Measurements from ENCODE around the gene ARMC7.
"Not testable (repeated sequence)": the region's sequence is repeated elsewhere in the genome, so short reads cannot be mapped to it uniquely, and the experiment has no call there.

ARMC7 gene

DNA sequence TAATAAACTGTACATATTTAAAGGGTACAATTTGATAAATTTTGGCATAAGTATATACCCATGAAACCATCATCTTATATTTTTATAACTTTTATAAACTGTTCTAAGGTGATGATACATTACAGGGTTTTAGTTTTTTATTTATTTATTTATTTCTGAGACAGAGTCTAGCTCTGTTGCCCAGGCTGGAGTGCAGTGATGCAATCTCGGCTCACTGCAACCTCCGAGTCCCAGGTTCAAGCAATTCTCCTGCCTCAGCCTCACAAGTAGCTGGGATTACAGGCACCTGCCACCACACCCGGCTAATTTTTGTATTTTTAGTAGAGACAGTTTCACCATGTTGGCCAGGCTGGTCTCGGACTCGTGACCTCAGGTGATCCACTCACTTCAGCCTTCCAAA, 18.2 kb downstream of the ARMC7 start:
- Histone ChIP-seq H3K36me3 (ENCODE audit: control insufficient read depth in 4 of 4, insufficient read depth in 4 of 4, low read length in 3 of 4) (peaks cover 0 to 24% (median 16%) of the 10 kb centered on the region in 4 experiments), H3K4me1 (ENCODE audit: control extremely low read depth in 1 of 4, control insufficient read depth in 4 of 4, insufficient read depth in 4 of 4, low read length in 3 of 4) (peaks cover 5 to 51% (median 46%) of the 10 kb centered on the region in 4 experiments)
- CTCF ChIA-PET, result interaction anchor here (1.3 to 5.0 kb wide), 4 partner anchors 9 to 67 kb away, joined by 5 to 33 read pairs (median 7); no protein-coding TSS in a partner anchor
- H3K27me3 ChIP-seq (replicated peaks in 2 of 5; ENCODE audit: control insufficient read depth in 4 of 5, insufficient read depth in 5 of 5, low read length in 4 of 5); DNase-seq; H3K4me3 ChIP-seq (ENCODE audit: control insufficient read depth in 1 of 7, extremely low read depth in 1 of 7, insufficient read depth in 4 of 7, low read depth in 2 of 7, low read length in 6 of 7); H3K9me3 ChIP-seq (ENCODE audit: control extremely low read depth in 1 of 5, control insufficient read depth in 4 of 5, insufficient read depth in 2 of 5, low read depth in 1 of 5, low read length in 4 of 5); H3K27ac ChIP-seq (ENCODE audit: insufficient read depth in 1 of 2, low read depth in 1 of 2, low read length in 2 of 2, poor library complexity in 1 of 2, severe bottlenecking in 2 of 2); POLR2A ChIA-PET: not testable (repeated sequence)
- 95% methylated on average over 4 of the region's 5 CpGs for WGBS (ENCODE audit: insufficient coverage)

DNA sequence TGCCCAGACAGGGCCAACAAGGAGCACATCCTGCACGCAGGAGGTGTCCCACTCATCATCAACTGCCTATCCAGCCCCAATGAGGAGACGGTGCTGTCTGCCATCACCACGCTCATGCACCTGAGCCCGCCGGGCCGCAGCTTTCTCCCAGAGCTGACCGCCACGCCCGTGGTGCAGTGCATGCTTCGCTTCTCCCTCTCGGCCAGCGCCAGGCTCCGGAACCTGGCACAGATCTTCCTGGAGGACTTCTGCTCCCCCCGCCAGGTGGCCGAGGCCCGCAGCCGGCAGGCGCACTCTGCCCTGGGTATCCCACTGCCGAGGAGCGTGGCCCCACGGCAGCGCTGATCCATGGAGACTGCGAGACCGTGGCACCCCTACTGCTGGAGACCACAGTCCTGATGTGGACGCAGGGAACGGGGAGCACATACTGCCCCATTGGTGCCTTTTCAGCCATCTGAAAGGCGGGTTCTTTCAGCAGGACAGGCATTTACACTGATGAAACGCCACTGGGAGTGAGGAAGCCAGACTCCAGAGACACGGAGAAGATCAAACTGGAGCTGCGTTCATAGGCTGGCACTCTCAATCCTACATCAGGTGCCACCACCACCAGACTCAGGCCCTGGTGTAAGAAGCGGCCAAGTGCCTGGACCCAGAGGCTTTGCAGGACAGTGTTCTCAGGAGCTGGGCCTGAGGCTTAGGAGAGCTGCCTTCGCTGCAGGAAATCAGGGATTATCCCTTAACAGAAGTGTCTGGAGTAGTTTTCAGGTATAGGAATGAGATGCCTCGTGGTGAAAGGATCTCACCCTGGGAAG, 19.1 kb downstream of the ARMC7 start:
- WGBS (ENCODE audit: insufficient coverage), result 95% methylated on average over 33 of the region's 33 CpGs
- ChIA-PET POLR2A (no interaction called here), CTCF (interaction anchor here (0.7 to 6.0 kb wide), 4 partner anchors 10 to 68 kb away, joined by 4 to 168 read pairs (median 26); partner anchors contain the start of gene ARMC7)
- Histone ChIP-seq H3K27me3 (replicated peaks in 2 of 5; ENCODE audit: control insufficient read depth in 4 of 5, insufficient read depth in 5 of 5, low read length in 4 of 5) (no peaks in the 10 kb centered on the region), H3K27ac (ENCODE audit: insufficient read depth in 1 of 2, low read depth in 1 of 2, low read length in 2 of 2, poor library complexity in 1 of 2, severe bottlenecking in 2 of 2) (no peak overlapping the region), H3K4me1 (ENCODE audit: control extremely low read depth in 1 of 4, control insufficient read depth in 4 of 4, insufficient read depth in 4 of 4, low read length in 3 of 4) (peaks cover 2 to 45% (median 41%) of the 10 kb centered on the region in 4 experiments), H3K36me3 (ENCODE audit: control insufficient read depth in 4 of 4, insufficient read depth in 4 of 4, low read length in 3 of 4) (peaks cover 0 to 24% (median 16%) of the 10 kb centered on the region in 4 experiments), H3K4me3 (ENCODE audit: control insufficient read depth in 1 of 7, extremely low read depth in 1 of 7, insufficient read depth in 4 of 7, low read depth in 2 of 7, low read length in 6 of 7) (no peak overlapping the region), H3K9me3 (ENCODE audit: control extremely low read depth in 1 of 5, control insufficient read depth in 4 of 5, insufficient read depth in 2 of 5, low read depth in 1 of 5, low read length in 4 of 5) (no peaks in the 10 kb centered on the region)
- no peak for DNase-seq

DNA sequence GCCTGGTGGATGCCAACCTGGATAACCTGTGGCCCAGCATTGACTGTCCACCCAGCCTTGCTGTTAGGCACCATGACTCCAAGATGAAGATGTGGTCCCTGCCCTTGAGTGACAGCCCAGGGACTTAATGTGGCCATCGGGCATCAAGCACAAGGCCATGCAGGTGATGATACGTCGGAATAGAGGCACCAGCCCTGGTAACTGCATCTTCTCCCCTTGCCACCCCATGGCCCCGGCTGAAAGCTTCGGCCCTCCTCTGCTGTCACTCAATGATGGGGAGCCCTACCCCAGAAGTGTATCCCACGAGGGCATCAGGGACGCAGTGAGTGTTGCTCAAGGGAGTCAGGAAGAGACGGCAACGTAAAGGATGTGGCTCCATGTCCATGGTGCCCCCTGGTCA, 19.8 kb downstream of the ARMC7 start:
- H3K4me1 ChIP-seq (ENCODE audit: control extremely low read depth in 1 of 4, control insufficient read depth in 4 of 4, insufficient read depth in 4 of 4, low read length in 3 of 4), result peaks cover 2 to 39% (median 34%) of the 10 kb centered on the region in 4 experiments
- 87% methylated on average over 7 of the region's 9 CpGs for WGBS (ENCODE audit: insufficient coverage)
- no peak overlapping the region for H3K27ac ChIP-seq (ENCODE audit: insufficient read depth in 1 of 2, low read depth in 1 of 2, low read length in 2 of 2, poor library complexity in 1 of 2, severe bottlenecking in 2 of 2)

GRCh38 chr17:75130059-75130631, 20.4 kb downstream of the ARMC7 start:
- Histone ChIP-seq H3K27me3 (replicated peaks in 2 of 5; ENCODE audit: control insufficient read depth in 4 of 5, insufficient read depth in 5 of 5, low read length in 4 of 5) (no peaks in the 10 kb centered on the region), H3K4me1 (ENCODE audit: control extremely low read depth in 1 of 4, control insufficient read depth in 4 of 4, insufficient read depth in 4 of 4, low read length in 3 of 4) (peaks cover 2 to 33% (median 28%) of the 10 kb centered on the region in 4 experiments), H3K27ac (ENCODE audit: insufficient read depth in 1 of 2, low read depth in 1 of 2, low read length in 2 of 2, poor library complexity in 1 of 2, severe bottlenecking in 2 of 2) (peak overlapping the region; percentile 50 to 86), H3K36me3 (ENCODE audit: control insufficient read depth in 4 of 4, insufficient read depth in 4 of 4, low read length in 3 of 4) (peaks cover 0 to 28% (median 17%) of the 10 kb centered on the region in 4 experiments), H3K9me3 (ENCODE audit: control extremely low read depth in 1 of 5, control insufficient read depth in 4 of 5, insufficient read depth in 2 of 5, low read depth in 1 of 5, low read length in 4 of 5) (no peaks in the 10 kb centered on the region), H3K4me3 (ENCODE audit: control insufficient read depth in 1 of 7, extremely low read depth in 1 of 7, insufficient read depth in 4 of 7, low read depth in 2 of 7, low read length in 6 of 7) (peak overlapping the region in 6 of 7 experiments; percentile 64 to 86 (median 81))
- ChIA-PET CTCF (interaction anchor here (0.7 to 6.0 kb wide), 15 partner anchors 8 to 118 kb away, joined by 3 to 168 read pairs (median 4); partner anchors contain the start of genes ARMC7, MRPL58 and SLC16A5), POLR2A (interaction anchor here (0.5 to 2.1 kb wide), 6 partner anchors 13 to 41 kb away, joined by 3 to 11 read pairs (median 5); partner anchors contain the start of gene JPT1)
- WGBS (ENCODE audit: insufficient coverage), result 91% methylated on average over 20 of the region's 24 CpGs
- DNase-seq, result no peak

More for the DNA sequence above, 19.8 kb downstream of the ARMC7 start:
- no peaks in the 10 kb centered on the region for H3K9me3 ChIP-seq (ENCODE audit: control extremely low read depth in 1 of 5, control insufficient read depth in 4 of 5, insufficient read depth in 2 of 5, low read depth in 1 of 5, low read length in 4 of 5)
- DNase-seq, result no peak
- CTCF ChIA-PET, result interaction anchor here (1.0 to 6.0 kb wide), 6 partner anchors 8 to 68 kb away, joined by 3 to 168 read pairs (median 20); partner anchors contain the start of gene ARMC7
- POLR2A ChIA-PET, result interaction anchor here (0.5 to 2.1 kb wide), 2 partner anchors 15 to 40 kb away, joined by 7 to 11 read pairs; no protein-coding TSS in a partner anchor
- H3K36me3 ChIP-seq (ENCODE audit: control insufficient read depth in 4 of 4, insufficient read depth in 4 of 4, low read length in 3 of 4), result peaks cover 0 to 24% (median 16%) of the 10 kb centered on the region in 4 experiments
- no peaks in the 10 kb centered on the region for H3K27me3 ChIP-seq (replicated peaks in 2 of 5; ENCODE audit: control insufficient read depth in 4 of 5, insufficient read depth in 5 of 5, low read length in 4 of 5)
- H3K4me3 ChIP-seq (ENCODE audit: control insufficient read depth in 1 of 7, extremely low read depth in 1 of 7, insufficient read depth in 4 of 7, low read depth in 2 of 7, low read length in 6 of 7), result no peak overlapping the region

DNA sequence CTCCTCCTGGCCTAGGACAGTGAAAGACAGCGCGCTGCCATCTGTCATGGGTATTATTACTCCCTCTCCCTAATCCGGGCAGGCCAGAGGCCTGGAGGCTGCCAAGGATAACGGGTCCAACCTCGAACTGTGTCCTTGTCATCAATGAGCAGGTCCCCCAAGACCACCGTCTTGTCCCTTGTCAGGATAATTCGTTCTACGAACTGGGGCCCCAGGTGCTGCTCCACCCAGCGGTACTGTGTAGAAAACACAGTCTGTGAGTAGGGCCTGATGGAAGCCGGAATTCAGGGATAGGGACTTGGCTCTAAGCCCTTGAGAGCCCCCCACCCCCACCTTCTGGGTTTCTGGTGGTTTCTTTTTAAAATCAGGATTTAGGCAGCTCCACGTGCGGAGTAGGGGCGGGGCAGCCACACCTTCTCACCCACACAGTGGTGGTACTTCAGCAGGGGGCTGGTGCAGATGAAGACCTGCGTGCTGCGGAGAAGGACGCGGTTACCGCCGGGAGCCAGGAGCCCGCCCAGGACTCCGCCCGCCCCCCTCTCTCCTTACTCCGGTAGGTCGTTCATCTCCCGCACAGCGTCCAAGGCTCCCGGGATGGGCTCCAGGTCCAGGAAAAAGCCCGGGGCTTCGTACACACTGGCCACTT, 21.0 kb downstream of the ARMC7 start:
- CTCF ChIA-PET, result interaction anchor here (0.7 to 6.0 kb wide), 24 partner anchors 9 to 170 kb away, joined by 3 to 168 read pairs (median 4); partner anchors contain the start of genes ARMC7, MRPL58 and SLC16A5
- Histone ChIP-seq H3K9me3 (ENCODE audit: control extremely low read depth in 1 of 5, control insufficient read depth in 4 of 5, insufficient read depth in 2 of 5, low read depth in 1 of 5, low read length in 4 of 5) (no peaks in the 10 kb centered on the region), H3K27ac (ENCODE audit: insufficient read depth in 1 of 2, low read depth in 1 of 2, low read length in 2 of 2, poor library complexity in 1 of 2, severe bottlenecking in 2 of 2) (peak overlapping the region; percentile 50 to 86), H3K4me1 (ENCODE audit: control extremely low read depth in 1 of 4, control insufficient read depth in 4 of 4, insufficient read depth in 4 of 4, low read length in 3 of 4) (peaks cover 0 to 27% (median 23%) of the 10 kb centered on the region in 4 experiments), H3K36me3 (ENCODE audit: control insufficient read depth in 4 of 4, insufficient read depth in 4 of 4, low read length in 3 of 4) (peaks cover 0 to 34% (median 22%) of the 10 kb centered on the region in 4 experiments), H3K27me3 (replicated peaks in 2 of 5; ENCODE audit: control insufficient read depth in 4 of 5, insufficient read depth in 5 of 5, low read length in 4 of 5) (no peaks in the 10 kb centered on the region), H3K4me3 (ENCODE audit: control insufficient read depth in 1 of 7, extremely low read depth in 1 of 7, insufficient read depth in 4 of 7, low read depth in 2 of 7, low read length in 6 of 7) (peak overlapping the region; percentile 64 to 88 (median 83))
- POLR2A ChIA-PET, result interaction anchor here (0.5 to 2.1 kb wide), 5 partner anchors 14 to 40 kb away, joined by 3 to 11 read pairs (median 4); partner anchors contain the start of gene JPT1
- 15% methylated on average over 29 of the region's 29 CpGs for WGBS (ENCODE audit: insufficient coverage)
- peak; percentile 56 to 78 (median 78) for DNase-seq

GRCh38 chr17:75131278-75132017, 21.7 kb downstream of the ARMC7 start, which contains the start of gene NT5C:
TSS of gene NT5C (minus strand) at chr17:75131742. CDS start at chr17:75131707, 35 bp downstream.
- ChIA-PET CTCF (interaction anchor here (0.7 to 6.0 kb wide), 22 partner anchors 10 to 171 kb away, joined by 3 to 168 read pairs (median 4); partner anchors contain the start of genes ARMC7, MRPL58 and SLC16A5), POLR2A (interaction anchor here (1.3 to 2.1 kb wide), 4 partner anchors 14 to 23 kb away, joined by 3 to 11 read pairs (median 5); partner anchors contain the start of gene JPT1)
- peak within 1 kb of the TSS; percentile 50 to 86 for H3K27ac ChIP-seq (ENCODE audit: insufficient read depth in 1 of 2, low read depth in 1 of 2, low read length in 2 of 2, poor library complexity in 1 of 2, severe bottlenecking in 2 of 2)
- no peaks in the 10 kb centered on the region for H3K27me3 ChIP-seq (replicated peaks in 2 of 5; ENCODE audit: control insufficient read depth in 4 of 5, insufficient read depth in 5 of 5, low read length in 4 of 5)
- H3K4me3 ChIP-seq (ENCODE audit: control insufficient read depth in 1 of 7, extremely low read depth in 1 of 7, insufficient read depth in 4 of 7, low read depth in 2 of 7, low read length in 6 of 7), result peak within 1 kb of the TSS; percentile 64 to 88 (median 83)
- H3K4me1 ChIP-seq (ENCODE audit: control extremely low read depth in 1 of 4, control insufficient read depth in 4 of 4, insufficient read depth in 4 of 4, low read length in 3 of 4), result peaks cover 0 to 23% (median 17%) of the 10 kb centered on the region in 4 experiments
- H3K36me3 ChIP-seq (ENCODE audit: control insufficient read depth in 4 of 4, insufficient read depth in 4 of 4, low read length in 3 of 4), result peaks cover 0 to 34% (median 26%) of the 10 kb centered on the region in 4 experiments
- DNase-seq, result peak; percentile 66 to 83 (median 71)
- WGBS (ENCODE audit: insufficient coverage), result 0% methylated on average over 74 of the region's 82 CpGs
- no peaks in the 10 kb centered on the region for H3K9me3 ChIP-seq (ENCODE audit: control extremely low read depth in 1 of 5, control insufficient read depth in 4 of 5, insufficient read depth in 2 of 5, low read depth in 1 of 5, low read length in 4 of 5)

Measured in common myeloid progenitor, CD34-positive (primary cell).